GM10847 (cell line): Measurements from ENCODE around the gene TSPAN1.

Source experiments
- POLR2A ChIP-seq: IDR thresholded peaks from 2 replicates; pipeline ENCODE4 v1.6.1; 2011; ENCODE audit not compliant: insufficient read length; ENCODE audit errors: extremely low read depth

TSPAN1 gene

DNA sequence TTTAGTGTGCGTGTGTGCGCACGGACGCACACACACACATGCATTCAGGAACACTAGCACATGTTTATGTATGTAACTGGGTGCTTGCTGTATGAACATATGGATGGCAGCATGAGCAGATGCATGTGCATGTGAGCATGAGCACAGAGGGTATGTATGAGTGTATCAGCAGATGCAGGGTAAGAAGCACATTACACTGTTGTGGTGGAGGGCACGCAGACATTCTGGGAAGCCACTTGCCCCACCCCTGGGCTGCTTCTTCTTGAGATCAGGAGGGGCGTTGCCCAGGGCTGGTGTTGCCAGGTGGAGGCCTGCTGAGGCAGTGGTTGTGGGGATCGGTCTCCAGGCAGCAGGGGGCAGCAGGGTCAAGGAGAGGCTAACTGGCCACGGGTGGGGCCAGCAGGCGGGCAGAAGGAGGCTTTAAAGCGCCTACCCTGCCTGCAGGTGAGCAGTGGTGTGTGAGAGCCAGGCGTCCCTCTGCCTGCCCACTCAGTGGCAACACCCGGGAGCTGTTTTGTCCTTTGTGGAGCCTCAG lies 5.3 kb downstream of the TSPAN1 start:
- no peak for TF ChIP-seq POLR2A

DNA sequence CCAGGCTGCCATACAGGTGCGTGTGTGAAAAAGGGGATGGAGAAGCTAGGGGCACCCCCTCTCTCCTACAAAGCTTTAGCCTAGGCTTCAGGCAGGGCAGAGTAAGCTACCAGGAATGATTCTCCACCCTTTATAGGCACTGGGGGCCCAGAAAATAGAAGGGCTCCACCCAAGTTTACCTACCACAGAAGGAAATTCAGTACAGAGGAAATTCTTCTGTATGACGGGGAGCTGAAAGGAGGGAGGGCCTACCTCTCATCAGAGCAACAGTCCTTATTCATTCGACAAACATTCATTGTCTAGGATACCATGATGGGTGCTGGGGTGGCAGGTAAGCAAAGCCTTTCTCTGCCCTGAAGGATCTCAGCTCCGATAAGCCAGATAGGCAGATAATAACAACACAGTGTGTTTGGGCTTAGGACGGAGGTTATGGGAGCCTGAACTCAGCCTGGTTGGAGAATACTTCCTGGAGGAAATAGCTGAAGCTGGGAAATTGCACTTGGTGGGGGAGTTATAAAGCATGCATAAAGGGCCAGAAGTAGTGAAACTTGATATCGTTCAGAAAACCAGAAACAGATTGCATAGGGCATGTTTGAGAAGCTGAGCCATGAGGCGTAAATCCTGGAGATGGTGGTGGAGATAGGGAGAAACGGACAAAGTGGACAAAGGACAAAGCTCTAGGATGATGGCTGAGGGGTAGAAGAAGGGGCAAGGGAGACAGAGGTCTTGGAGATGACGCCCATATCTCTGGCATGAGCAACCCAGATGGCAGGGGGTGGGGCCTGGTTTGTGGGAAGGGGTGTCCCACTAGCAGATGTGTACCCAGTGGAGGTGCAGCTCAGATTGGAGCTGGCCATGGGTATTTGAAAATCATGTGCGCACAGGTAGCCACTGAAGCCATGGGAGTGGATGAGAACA lies 6.7 kb downstream of the TSPAN1 start:
- TF ChIP-seq POLR2A: no peak

DNA sequence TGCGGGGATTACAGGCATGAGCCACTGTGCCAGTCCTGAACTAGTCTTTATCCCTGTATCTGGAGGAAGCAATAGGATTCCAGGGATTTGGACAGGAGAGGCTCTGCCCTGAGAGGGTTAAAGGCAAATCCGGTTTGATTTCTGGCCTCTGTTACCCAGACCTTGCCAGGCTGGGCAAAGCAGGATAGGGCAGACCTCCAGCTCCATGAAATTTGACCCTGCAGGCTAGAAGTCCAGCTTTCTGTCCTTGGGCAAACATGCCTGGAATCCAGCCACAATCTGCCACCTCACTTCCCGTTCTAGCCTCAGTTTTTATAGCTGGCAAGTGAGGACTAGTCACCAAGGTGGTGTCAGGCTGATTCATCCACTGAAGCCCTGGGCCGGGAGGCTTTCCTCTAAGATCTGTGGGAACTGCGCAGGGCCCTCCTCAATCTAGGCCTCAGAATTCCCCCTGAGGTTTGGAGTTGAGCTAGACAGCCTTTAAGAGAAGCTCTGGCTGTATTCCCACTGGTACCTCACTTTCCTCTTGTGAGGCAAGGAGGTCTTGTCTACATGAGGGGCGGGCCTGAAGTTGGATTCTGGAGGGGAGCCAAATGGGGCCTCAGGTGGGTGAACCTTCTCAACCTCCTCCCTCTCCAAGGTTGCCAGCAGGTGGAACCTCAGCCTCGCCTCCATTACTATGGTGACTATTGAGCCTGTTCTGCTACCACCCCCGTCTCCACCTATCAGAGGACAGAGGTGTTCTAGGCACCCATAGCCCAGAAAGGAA lies 8.4 kb downstream of the TSPAN1 start:
- no peak for TF ChIP-seq POLR2A

DNA sequence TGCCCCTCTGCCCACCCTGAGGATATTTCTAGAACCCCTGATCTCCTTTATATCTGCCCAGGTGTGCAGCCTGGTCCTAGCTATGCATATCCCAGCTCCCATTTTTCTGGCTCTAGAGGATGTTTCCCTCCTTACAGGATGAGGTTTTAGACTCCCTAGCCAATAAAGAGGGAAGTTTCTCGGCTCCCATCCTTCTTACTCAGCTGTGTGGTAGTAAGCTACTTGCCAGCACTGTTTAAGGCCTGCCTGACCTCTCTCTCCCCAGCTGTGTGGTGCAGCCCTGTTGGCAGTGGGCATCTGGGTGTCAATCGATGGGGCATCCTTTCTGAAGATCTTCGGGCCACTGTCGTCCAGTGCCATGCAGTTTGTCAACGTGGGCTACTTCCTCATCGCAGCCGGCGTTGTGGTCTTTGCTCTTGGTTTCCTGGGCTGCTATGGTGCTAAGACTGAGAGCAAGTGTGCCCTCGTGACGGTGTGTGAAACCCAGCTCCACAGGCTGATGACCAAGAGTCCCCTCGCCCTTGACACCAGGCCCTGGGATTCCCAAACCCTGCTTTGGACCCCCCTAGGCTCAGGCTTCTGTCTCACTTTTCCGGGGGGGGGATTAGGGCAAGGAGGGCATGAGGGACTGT lies 9.2 kb downstream of the TSPAN1 start:
- TF ChIP-seq POLR2A: no peak

DNA sequence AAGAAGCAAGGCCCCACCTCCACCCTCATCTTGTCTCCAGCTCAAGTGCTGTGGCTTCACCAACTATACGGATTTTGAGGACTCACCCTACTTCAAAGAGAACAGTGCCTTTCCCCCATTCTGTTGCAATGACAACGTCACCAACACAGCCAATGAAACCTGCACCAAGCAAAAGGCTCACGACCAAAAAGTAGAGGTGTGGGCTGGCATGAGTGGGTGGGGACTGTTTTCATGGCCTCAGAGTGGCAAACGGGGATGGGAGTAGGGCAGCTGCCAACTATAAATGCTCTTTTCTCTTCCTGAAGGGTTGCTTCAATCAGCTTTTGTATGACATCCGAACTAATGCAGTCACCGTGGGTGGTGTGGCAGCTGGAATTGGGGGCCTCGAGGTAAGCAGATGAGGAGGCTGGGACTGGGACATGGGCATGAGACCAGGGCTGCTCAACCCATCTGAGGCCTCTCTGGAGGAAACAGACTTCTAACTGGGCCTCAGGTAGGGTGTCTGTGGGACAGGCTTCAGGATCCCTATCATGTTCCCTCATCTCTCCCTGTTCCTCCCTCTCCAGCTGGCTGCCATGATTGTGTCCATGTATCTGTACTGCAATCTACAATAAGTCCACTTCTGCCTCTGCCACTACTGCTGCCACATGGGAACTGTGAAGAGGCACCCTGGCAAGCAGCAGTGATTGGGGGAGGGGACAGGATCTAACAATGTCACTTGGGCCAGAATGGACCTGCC lies 10.2 kb downstream of the TSPAN1 start:
- no peak for TF ChIP-seq POLR2A

DNA sequence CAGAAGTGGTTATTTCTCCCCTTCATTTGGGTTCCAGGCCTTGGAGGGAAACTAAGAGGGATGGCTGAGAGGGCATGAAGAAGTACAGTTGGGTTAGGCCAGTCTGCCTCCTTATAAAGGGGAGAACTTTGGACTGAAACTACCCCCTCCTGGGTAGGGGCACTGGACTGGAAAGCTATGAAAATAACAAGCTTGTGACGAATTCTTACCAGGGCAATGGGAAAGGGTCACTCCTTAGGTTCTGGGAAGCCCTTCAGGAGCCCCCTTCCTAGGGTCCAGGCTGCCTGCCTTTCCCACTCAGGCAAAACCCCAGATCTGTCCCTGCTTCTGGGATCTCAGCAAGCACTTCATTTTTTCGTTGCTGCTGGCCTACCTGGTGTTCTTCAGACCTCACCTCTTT lies 11.2 kb downstream of the TSPAN1 start:
- no peak for TF ChIP-seq POLR2A

DNA sequence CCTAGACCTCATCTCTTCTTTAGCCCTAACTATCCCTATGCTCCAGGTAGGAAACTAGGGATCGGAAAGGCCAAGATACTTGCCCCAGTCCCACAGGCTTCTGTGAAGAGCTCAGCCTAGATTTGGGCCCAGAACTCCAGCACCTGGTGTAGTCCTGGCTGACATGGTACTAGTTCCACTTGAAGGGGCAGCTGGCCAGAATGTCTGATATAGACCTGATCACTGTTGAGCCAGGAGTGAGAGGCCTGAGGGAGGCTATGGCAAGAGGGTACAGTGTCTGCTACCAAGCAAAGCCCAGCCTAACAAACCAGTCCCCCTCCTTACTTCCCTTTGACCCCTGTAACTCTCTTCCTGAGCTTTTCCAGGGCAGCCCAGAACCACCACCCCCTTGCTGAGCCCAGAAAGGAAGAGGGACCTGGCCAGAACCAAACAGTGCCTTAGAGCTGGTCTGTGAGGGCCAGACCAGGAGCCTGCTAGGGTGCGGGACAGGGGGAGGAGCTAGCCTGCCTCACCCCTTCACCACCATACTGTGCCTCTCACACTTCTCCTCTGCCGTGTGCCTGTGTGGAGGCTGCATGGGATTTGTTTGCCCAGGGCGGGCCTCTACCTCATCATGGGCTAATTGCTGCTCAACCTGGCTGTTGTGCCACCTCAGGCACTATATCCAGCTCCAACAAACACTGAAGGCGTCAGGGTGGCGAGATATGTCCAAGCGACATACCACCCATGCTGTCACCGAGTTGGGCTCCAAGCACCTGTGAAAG lies 12.4 kb downstream of the TSPAN1 start:
- no peak for TF ChIP-seq POLR2A

DNA sequence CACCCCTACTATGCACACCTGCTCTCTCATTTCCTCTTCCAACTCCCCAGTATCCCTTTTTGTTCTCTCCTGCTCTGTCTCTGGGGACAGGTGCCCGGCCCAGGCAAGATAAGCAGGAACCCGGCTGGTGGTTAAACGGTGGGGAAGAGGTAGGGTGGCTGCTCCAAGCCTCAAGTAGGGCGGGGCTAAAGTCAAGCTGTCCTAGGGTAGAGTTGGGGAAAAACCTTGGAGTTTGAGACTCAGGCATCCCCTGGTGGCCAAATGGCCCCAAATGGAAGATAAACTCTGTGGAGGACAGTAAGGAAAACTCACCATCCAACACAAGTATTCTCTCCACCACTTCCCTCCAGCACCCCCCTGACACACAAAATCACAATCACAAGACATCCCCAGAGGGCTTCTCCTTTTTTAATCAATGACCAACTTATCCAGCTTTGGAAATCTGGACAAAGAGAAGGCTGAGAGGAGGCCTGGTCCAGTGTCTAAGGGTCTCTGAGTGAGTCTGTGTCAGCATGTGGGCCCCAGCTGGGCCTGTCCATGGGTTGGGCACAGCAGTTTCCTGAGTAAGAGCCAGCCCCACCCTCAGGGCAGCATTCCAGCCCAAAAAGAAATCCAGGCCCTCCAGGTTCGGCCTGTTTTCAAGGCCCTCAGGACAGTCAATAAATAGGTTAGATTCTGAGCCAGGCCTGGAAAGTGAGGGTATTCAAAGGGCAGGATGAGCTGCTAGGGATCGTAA lies 13.6 kb downstream of the TSPAN1 start:
- no peak for TF ChIP-seq POLR2A

DNA sequence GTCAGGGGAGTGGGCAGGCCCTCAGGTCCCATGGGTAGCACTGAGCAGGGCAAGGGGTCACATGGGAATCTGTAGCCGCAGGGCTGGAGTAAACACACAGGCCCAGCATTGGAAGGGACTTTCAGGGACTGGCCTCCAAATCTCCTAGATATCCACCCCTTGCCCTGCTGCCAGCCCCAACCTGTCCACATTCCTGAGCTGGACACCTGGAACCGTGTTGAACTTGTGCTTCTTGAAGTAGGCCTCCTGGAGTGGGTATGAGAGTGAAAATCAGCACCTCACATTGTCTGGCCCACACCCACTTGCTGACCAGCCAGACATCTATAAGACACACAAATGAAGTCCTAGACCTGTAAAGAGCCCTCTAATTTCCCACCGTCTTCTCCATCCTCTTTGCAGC lies 15.7 kb downstream of the TSPAN1 start:
- no peak for TF ChIP-seq POLR2A

DNA sequence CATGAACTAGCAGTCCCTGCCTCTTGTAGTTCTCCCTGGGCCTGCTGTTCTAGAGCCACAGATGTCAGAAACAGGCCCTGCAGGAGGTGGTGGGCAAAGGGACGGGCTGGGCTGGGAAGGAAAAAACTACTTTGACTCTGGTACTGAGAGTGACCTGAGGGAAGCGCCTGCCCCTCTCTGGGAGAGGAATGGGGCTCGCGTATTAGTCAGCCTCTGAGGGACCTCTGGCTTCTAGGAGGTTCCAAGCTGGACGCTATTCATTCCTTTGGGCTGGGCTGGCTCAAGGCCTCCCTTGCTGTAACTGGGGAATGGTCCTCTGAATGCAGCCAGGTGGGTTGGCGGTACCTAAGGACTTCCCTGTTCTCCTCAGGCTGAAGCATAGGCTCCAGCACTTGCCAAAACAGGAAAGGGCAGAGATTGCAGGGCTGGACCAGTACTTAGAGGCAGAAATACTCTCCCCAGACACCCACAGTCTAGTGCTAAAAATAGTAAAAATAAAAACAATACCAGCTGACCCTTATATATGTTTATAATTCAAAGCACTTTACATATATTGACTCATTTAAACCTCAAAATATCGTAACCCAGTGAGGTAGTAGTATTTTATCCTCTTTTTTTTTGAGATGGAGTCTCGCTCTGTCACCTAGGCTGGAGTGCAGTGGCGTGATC lies 16.3 kb downstream of the TSPAN1 start:
- TF ChIP-seq POLR2A: no peak

DNA sequence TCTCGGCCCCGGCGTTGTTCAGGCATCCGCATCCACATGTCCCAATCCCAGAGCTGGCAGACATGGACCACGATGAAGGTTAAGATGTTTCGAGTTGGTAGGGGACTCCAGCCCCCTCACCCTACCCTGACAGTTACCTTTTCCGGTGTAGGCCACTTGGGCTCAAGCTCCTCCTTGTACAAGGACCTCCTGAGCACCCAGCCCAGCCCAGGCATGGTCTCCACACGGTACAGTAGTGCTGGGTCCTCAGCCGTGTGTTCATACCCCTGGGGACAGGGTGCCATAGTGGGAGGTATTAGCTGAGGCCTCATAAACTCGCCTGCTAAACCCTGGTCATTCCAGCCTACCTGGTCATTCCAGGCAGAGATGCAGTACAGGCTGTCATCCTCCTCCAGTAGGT lies 17.3 kb downstream of the TSPAN1 start:
- TF ChIP-seq POLR2A: no peak

DNA sequence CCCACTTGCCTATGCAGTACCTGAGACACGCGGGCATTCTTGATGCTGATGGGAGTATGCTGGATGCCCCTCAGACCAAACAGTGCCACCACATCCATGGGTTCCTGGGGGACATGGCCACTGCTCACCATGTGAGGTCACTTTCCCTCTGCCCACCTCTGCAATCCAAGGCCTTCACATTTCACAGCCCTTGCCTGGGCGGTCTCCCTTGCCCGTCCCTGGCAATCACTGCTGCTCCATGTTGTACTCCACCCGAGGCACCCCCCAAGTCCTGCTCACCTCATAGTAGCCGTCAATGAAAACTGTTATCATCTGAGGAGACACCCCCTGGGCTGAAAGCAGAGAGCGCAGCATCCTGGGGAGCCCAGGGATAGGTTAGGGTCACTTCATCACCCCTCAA lies 18.4 kb downstream of the TSPAN1 start:
- no peak for TF ChIP-seq POLR2A

DNA sequence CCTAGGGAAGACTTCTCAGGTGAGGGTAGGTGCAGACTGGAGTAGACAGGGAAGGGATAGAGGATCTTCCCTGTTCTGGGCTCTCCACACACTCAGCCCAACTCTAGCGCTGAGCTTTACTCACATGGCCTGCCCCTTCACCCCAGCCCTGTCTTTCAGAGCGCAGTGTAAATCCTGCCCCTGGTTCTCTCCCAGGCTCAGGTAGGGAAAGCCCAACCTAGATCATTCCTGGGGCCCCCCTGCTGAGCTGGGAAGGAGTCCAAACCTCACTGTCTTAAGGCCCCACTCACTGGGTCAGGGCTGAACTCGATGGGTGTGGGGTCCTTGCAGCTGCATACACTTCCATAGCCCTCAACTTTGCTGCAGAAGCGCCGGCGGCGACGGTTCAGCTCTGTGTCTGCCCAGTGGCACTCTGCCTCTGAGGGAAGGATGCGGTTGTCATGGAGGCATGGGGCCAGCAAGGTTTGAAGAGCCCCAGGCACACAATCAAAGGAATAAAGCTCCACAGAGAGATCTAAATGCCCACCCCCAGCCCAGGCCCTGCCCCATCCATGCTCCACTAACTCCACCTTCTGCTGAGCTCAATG lies 19.2 kb downstream of the TSPAN1 start:
- TF ChIP-seq POLR2A: no peak
